ENCODE measurements around the gene TRPT1. TPM values are rescaled to one million over a fixed set of nuclear protein-coding genes. Genes with fewer than 3 reads are reported as not detected.
A peak's percentile ranks its signal among the peaks of the same experiment; 100 is the strongest.

TRPT1 gene
- total and polyA plus RNA-seq, 2 of the 4 experiments (the other 2 are of a cell fraction) = 63.2 to 81.9 TPM

GRCh38 chr11:64230985-64231365 is 5.0 kb upstream of the TRPT1 start:
- Histone ChIP-seq H3K18ac (ENCODE audit: low read depth, low read length) (no peak overlapping the region), H4K91ac (ENCODE audit: insufficient read depth, low read depth, low read length) (peak overlapping the region; percentile 67), H3K9ac (ENCODE audit: low read depth, low read length) (peak overlapping the region; percentile 74), H3K79me1 (ENCODE audit: low read depth in 1 of 2, low read length in 2 of 2) (peaks cover 28 to 77% of the 10 kb centered on the region in 2 experiments), H3K9me3 (ENCODE audit: control insufficient read depth, insufficient read depth, low read length) (no peaks in the 10 kb centered on the region), H3K27ac (ENCODE audit: insufficient read depth, low read length) (peak overlapping the region; percentile 51; the same call in 1 of the 2 replicates), H4K5ac (ENCODE audit: low read depth, low read length) (peak overlapping the region; percentile 78), H3K4me3 (ENCODE audit: insufficient read depth, low read depth, low read length) (peak overlapping the region; percentile 83), H2BK20ac (ENCODE audit: low read depth, low read length) (no peak overlapping the region), H3K4me2 (ENCODE audit: low read depth, low read length) (peak overlapping the region; percentile 84), H3K14ac (replicated peaks; ENCODE audit: low read depth, low read length) (peak overlapping the region; percentile 99), H3K36me3 (ENCODE audit: control insufficient read depth, insufficient read depth, low read length) (peaks cover under 1% of the 10 kb centered on the region; the same call in 1 of the 2 replicates), H2BK5ac (ENCODE audit: low read depth, low read length, poor library complexity, severe bottlenecking) (no peak overlapping the region), H2AK5ac (ENCODE audit: low read depth, low read length) (peak overlapping the region; percentile 74), H2BK15ac (ENCODE audit: low read depth, low read length) (no peak overlapping the region), H2AFZ (replicated peaks; ENCODE audit: low read length, poor library complexity) (peak overlapping the region; percentile 98), H3K56ac (ENCODE audit: extremely low read depth, insufficient read depth, low read length) (no peak overlapping the region), H3K27me3 (ENCODE audit: control insufficient read depth, insufficient read depth, low read length) (no peaks in the 10 kb centered on the region), H2BK120ac (ENCODE audit: low read depth, low read length) (no peak overlapping the region), H2AK9ac (replicated peaks; ENCODE audit: low read depth, low read length, poor library complexity) (peak overlapping the region; percentile 99), H3K4ac (ENCODE audit: low read depth, low read length) (peak overlapping the region; percentile 97), H4K20me1 (ENCODE audit: insufficient read depth, low read length) (no peaks in the 10 kb centered on the region; the same call in 1 of the 2 replicates), H4K8ac (ENCODE audit: low read depth in 2 of 2, low read length in 2 of 2) (peak overlapping the region; percentile 88 to 93), H3K4me1 (ENCODE audit: control insufficient read depth, insufficient read depth, low read length) (peaks cover 23% of the 10 kb centered on the region), H3K9me1 (ENCODE audit: insufficient read depth, low read length) (peaks cover 10% of the 10 kb centered on the region), H3K23ac (ENCODE audit: low read depth, low read length) (peak overlapping the region; percentile 82)
- no peak for ATAC-seq (ENCODE audit: low read depth)
- CTCF ChIA-PET = no interaction called here
- in situ Hi-C loops (cut with MboI; ENCODE audit: low sequenced_read_pairs) (no loop called here), dilution Hi-C loops (cut with HindIII; ENCODE audit: low sequenced_read_pairs, unreplicated experiment) (no loop called here), intact Hi-C loops (cut with micrococcal nuclease) (loop anchor here (1.0 kb wide), 2 partner anchors 38 to 73 kb away; no protein-coding TSS in a partner anchor)
- POLR2A ChIA-PET (ENCODE audit: unreplicated experiment) = no interaction called here
- TF ChIP-seq NFE2L2 (IDR thresholded peaks at IDR 0.05; ENCODE audit: low read depth, low read length) (no peak), MAZ (IDR thresholded peaks at IDR 0.05; ENCODE audit: borderline replicate concordance, low read depth, low read length) (no peak), SMC3 (IDR thresholded peaks at IDR 0.05; ENCODE audit: low read depth, low read length) (no peak)
- no TSS peak for BruUV-seq (replicated peaks)
- no CpG with 5 or more reads among the region's 8 CpGs for WGBS, 2 experiments (ENCODE audit: extremely low coverage in 2 of 2, insufficient read length in 1 of 2)
- no peak for DNase-seq

Measured in IMR-90 (cell line).